ENCODE measurements around the gene MYLK2.

The MYLK2 gene

DNA sequence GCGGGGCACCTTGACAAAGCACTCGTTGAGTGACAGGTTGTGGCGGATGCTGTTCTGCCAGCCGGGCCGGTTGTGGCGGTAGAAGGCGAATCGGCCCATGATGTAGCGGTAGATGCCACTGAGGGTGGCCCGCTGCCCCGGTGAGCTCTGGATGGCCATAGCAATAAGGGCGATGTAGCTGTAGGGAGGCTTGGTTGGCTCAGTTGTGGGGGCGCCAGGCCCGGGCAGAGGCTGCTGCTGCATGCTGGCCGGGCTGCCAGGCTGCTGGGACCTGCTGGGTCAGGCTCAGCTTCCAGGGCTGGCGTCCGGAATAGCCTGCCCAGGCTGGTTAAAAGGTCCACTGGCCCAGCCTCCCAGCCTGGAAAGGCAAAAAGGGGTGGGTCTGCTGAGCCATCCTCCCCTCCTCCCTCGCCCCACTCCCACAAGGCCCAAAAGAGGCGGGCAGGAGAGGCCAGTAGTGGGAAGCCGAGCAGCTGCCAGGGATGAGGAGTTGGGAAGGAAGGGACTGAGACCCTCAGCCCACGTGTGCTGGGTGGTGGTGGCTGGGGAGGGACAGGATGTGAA lies 26.2 kb downstream of the MYLK2 start, which contains the start of gene FOXS1:
FOXS1 (minus strand) TSS at position 305 of the 564 bp plus-strand sequence; CDS start at position 243, 62 bp downstream.
- DNase-seq (ENCODE audit: low spot score): peak; percentile 92
- Histone ChIP-seq H3K4me3 (peak within 1 kb of the TSS; percentile 84), H3K27ac (peak within 1 kb of the TSS; percentile 85 to 95)
- TF ChIP-seq CTCF (IDR thresholded peaks at IDR 0.05): no peak

- no peak for DNase-seq (ENCODE audit: low spot score)
- Histone ChIP-seq H3K27ac (no peak overlapping the region), H3K4me3 (no peak overlapping the region)
- no peak for TF ChIP-seq CTCF (IDR thresholded peaks at IDR 0.05)
Measured at GRCh38 chr20:31846793-31847138, 27.6 kb downstream of the MYLK2 start.

GRCh38 chr20:31848088-31848999 lies 29.2 kb downstream of the MYLK2 start:
- DNase-seq (ENCODE audit: low spot score): no peak
- H3K4me3 ChIP-seq: no peak overlapping the region
- no peak for TF ChIP-seq CTCF (IDR thresholded peaks at IDR 0.05)
- no peak overlapping the region for H3K27ac ChIP-seq

- no peak for DNase-seq (ENCODE audit: low spot score)
- Histone ChIP-seq H3K4me3 (no peak overlapping the region), H3K27ac (no peak overlapping the region)
- no peak for TF ChIP-seq CTCF (IDR thresholded peaks at IDR 0.05)
Measured at GRCh38 chr20:31849306-31849930, 30.3 kb downstream of the MYLK2 start.

GRCh38 chr20:31851240-31851955 lies 32.2 kb downstream of the MYLK2 start:
- Histone ChIP-seq H3K27ac (no peak overlapping the region), H3K4me3 (no peak overlapping the region)
- no peak for TF ChIP-seq CTCF (IDR thresholded peaks at IDR 0.05)
- DNase-seq (ENCODE audit: low spot score): no peak

- no peak overlapping the region for H3K4me3 ChIP-seq
- no peak for DNase-seq (ENCODE audit: low spot score)
- TF ChIP-seq CTCF (IDR thresholded peaks at IDR 0.05): no peak
- no peak overlapping the region for H3K27ac ChIP-seq
Measured at GRCh38 chr20:31853481-31853880, 34.3 kb downstream of the MYLK2 start.

Data from coronary artery (tissue), 2 donors.